Keratinocyte (primary cell): ENCODE data around the gene MAP4K3. TPM values are rescaled to one million over a fixed set of nuclear protein-coding genes. Genes with fewer than 3 reads are reported as not detected.

Experiments used
- DNase-seq: peaks from one replicate; pipeline ENCODE4 v3.0.0-alpha.2; 2011; ENCODE audit warnings: low read depth, missing footprints, low spot score
- FAIRE-seq: peaks from 2 replicates; lab custom pipeline; 2011; peaks lifted over from hg19 to GRCh38; lab: Jason Lieb, UNC
- H2AFZ ChIP-seq: 2 replicates; pipeline ENCODE4 v1.6.0; 2012; ENCODE audit warnings: low read length, control low read depth, inconsistent platforms; ENCODE audit not compliant: control insufficient read depth
- H3K27ac ChIP-seq: 2 replicates; pipeline ENCODE4 v1.5.1; 2011; ENCODE audit warnings: low read length; ENCODE audit not compliant: control insufficient read depth, insufficient read depth
- H3K27me3 ChIP-seq: 3 replicates; pipeline ENCODE4 v1.6.0; 2011; ENCODE audit warnings: low read length; ENCODE audit not compliant: control insufficient read depth, insufficient read depth; ENCODE audit errors: extremely low read depth
- H3K36me3 ChIP-seq, 2 experiments: 2 replicates in 1 of 2; 3 replicates in 1 of 2; pipeline ENCODE4 v1.5.1; 2011; ENCODE audit warnings: low read length in 2 of 2, mild to moderate bottlenecking in 1 of 2; ENCODE audit not compliant: control insufficient read depth in 2 of 2, insufficient read depth in 2 of 2; ENCODE audit errors: extremely low read depth in 1 of 2
- H3K4me1 ChIP-seq: 3 replicates; pipeline ENCODE4 v1.5.1; 2011; ENCODE audit warnings: low read length; ENCODE audit not compliant: control insufficient read depth, insufficient read depth; ENCODE audit errors: extremely low read depth
- H3K4me2 ChIP-seq: 3 replicates; pipeline ENCODE4 v1.6.0; 2011; ENCODE audit warnings: low read depth, low read length; ENCODE audit not compliant: control insufficient read depth, insufficient read depth; ENCODE audit errors: extremely low read depth
- H3K4me3 ChIP-seq, 3 experiments: fragments of 200-600 bp in 1 of 3; sonication (generic) in 1 of 3; 2 replicates in 2 of 3; 3 replicates in 1 of 3; pipeline ENCODE4 v1.5.1; 2011 to 2016; ENCODE audit warnings: low read length in 3 of 3, mild to moderate bottlenecking in 3 of 3, control low read depth in 2 of 3, inconsistent platforms in 1 of 3, low read depth in 1 of 3, mixed read lengths in 1 of 3, mixed run types in 1 of 3, moderate library complexity in 1 of 3; ENCODE audit not compliant: control insufficient read depth in 2 of 3, insufficient read depth in 2 of 3; ENCODE audit errors: extremely low read depth in 1 of 3
- H3K79me2 ChIP-seq: 2 replicates; pipeline ENCODE4 v1.6.0; 2012; ENCODE audit warnings: low read length; ENCODE audit not compliant: control insufficient read depth, insufficient read depth
- H3K9ac ChIP-seq: 3 replicates; pipeline ENCODE4 v1.6.0; 2011; ENCODE audit warnings: low read length; ENCODE audit not compliant: control insufficient read depth, insufficient read depth; ENCODE audit errors: extremely low read depth
- H3K9me1 ChIP-seq: 3 replicates; pipeline ENCODE4 v1.6.0; 2011; ENCODE audit warnings: low read length; ENCODE audit not compliant: control insufficient read depth, insufficient read depth; ENCODE audit errors: extremely low read depth
- H3K9me3 ChIP-seq: 2 replicates; pipeline ENCODE4 v1.5.1; 2012; ENCODE audit warnings: low read depth, low read length; ENCODE audit not compliant: control insufficient read depth
- H4K20me1 ChIP-seq: 3 replicates; pipeline ENCODE4 v1.6.0; 2011; ENCODE audit warnings: low read length; ENCODE audit not compliant: control insufficient read depth, insufficient read depth; ENCODE audit errors: extremely low read depth
- CTCF ChIP-seq, 3 experiments: IDR thresholded peaks in 1 of 3; conservative IDR thresholded peaks in 1 of 3; optimal IDR thresholded peaks in 1 of 3; 2 replicates in 2 of 3; 3 replicates in 1 of 3; pipeline versions ENCODE3 to v1.5.1; 2011; ENCODE audit warnings: low read length in 3 of 3, mild to moderate bottlenecking in 3 of 3, moderate library complexity in 2 of 3, control low read depth in 1 of 3, inconsistent platforms in 1 of 3; ENCODE audit not compliant: insufficient read depth in 2 of 3; ENCODE audit errors: extremely low read depth in 1 of 3
- EZH2 ChIP-seq: IDR thresholded peaks from one replicate; pipeline ENCODE4 v1.6.1; 2012; ENCODE audit warnings: inconsistent platforms, mild to moderate bottlenecking, low read length, moderate library complexity
- dilution Hi-C: fragments of 300-500 bp; cut with MboI; formaldehyde crosslinking; loops from one replicate; pipeline ENCODE4 v1.7.0; 2020; ENCODE audit warnings: low sequenced_read_pairs; ENCODE audit not compliant: extremely low pct_ligation_motif_present
- polyA plus RNA-seq, 5 experiments: library from polyadenylated mRNA; depleted of rRNA in 3 of 5; stranded (reverse) in 3 of 5; stranded (forward) in 1 of 5; unstranded in 1 of 5; fragments of >200 nt; gene quantifications; 1 replicate in 1 of 5; 2 replicates in 3 of 5; 3 replicates in 1 of 5; pipeline versions ENCODE4 v1.2.1 to v1.2.3, GENCODE V29; 2011 to 2012; ENCODE audit warnings: missing spikeins in 2 of 5, low read depth in 1 of 5, low replicate concordance in 1 of 5

MAP4K3 gene
- polyA plus RNA-seq, 1 donor (not counting 4 experiments of a cell fraction or from before 2014, with no cell fraction given), result 19.4 TPM

- H3K27ac ChIP-seq, result no peak overlapping the region
- no peaks in the 10 kb centered on the region for H4K20me1 ChIP-seq
- no peaks in the 10 kb centered on the region for H3K9me3 ChIP-seq
- no peaks in the 10 kb centered on the region for H3K9me1 ChIP-seq
- DNase-seq (no peak), FAIRE-seq (no peak)
- no peak for TF ChIP-seq EZH2
- TF ChIP-seq CTCF (optimal IDR thresholded peaks at IDR 0.05 in 1 of 3, IDR thresholded peaks at IDR 0.05 in 1 of 3, conservative IDR thresholded peaks at IDR 0.05 in 1 of 3; ENCODE audit: extremely low read depth in 1 of 3, insufficient read depth in 2 of 3, low read length in 3 of 3), result no peak
- H3K79me2 ChIP-seq, result no peaks in the 10 kb centered on the region
- no peaks in the 10 kb centered on the region for H3K36me3 ChIP-seq
- peaks cover 9% of the 10 kb centered on the region for H3K4me1 ChIP-seq
- no peak overlapping the region for H2AFZ ChIP-seq
- H3K27me3 ChIP-seq, result no peaks in the 10 kb centered on the region
- no peak overlapping the region for H3K4me3 ChIP-seq
- H3K4me2 ChIP-seq, result no peak overlapping the region
- no peak overlapping the region for H3K9ac ChIP-seq
- dilution Hi-C loops, result no loop called here
Observed at GRCh38 chr2:39468579-39469451, 31.7 kb upstream of the MAP4K3 start.

- no peak for DNase-seq
- Histone ChIP-seq H4K20me1 (no peaks in the 10 kb centered on the region), H3K79me2 (no peaks in the 10 kb centered on the region), H3K9ac (no peak overlapping the region), H2AFZ (no peak overlapping the region), H3K27me3 (no peaks in the 10 kb centered on the region), H3K9me1 (no peaks in the 10 kb centered on the region), H3K4me3 (no peak overlapping the region), H3K4me2 (no peak overlapping the region), H3K36me3 (no peaks in the 10 kb centered on the region), H3K9me3 (no peaks in the 10 kb centered on the region), H3K27ac (no peak overlapping the region), H3K4me1 (peaks cover 9% of the 10 kb centered on the region)
- TF ChIP-seq EZH2 (no peak), CTCF (optimal IDR thresholded peaks at IDR 0.05 in 1 of 3, IDR thresholded peaks at IDR 0.05 in 1 of 3, conservative IDR thresholded peaks at IDR 0.05 in 1 of 3; ENCODE audit: extremely low read depth in 1 of 3, insufficient read depth in 2 of 3, low read length in 3 of 3) (no peak)
- no peak for FAIRE-seq
- dilution Hi-C loops, result no loop called here
Observed at GRCh38 chr2:39466311-39466710, 29.2 kb upstream of the MAP4K3 start.
